Kidney (tissue), 14 donors: ENCODE measurements around the gene EGFLAM. TPM values are rescaled to one million over a fixed set of nuclear protein-coding genes. Genes with fewer than 3 reads are reported as not detected.

Experiments
- DNase-seq, 5 donors: peaks; one replicate each; pipeline ENCODE4 v3.0.0-alpha.2; 2013 to 2020
- FAIRE-seq: peaks from 2 replicates; lab custom pipeline; 2012; peaks lifted over from hg19 to GRCh38; lab: Jason Lieb, UNC
- H3K27ac ChIP-seq, 2 donors: one replicate each; pipeline ENCODE4 v1.7.0; 2013; ENCODE audit warnings: low read depth in 2 of 2, low read length in 2 of 2, inconsistent platforms in 1 of 2
- H3K27me3 ChIP-seq: one replicate; pipeline ENCODE4 v1.7.1; 2013; ENCODE audit warnings: low read length, inconsistent platforms; ENCODE audit not compliant: control insufficient read depth, insufficient read depth
- H3K36me3 ChIP-seq, 3 donors: one replicate each; pipeline versions ENCODE4 v1.7.0 to v1.7.1; 2013; ENCODE audit warnings: low read length in 3 of 3, control low read depth in 1 of 3, inconsistent platforms in 1 of 3; ENCODE audit not compliant: insufficient read depth in 3 of 3, control insufficient read depth in 2 of 3
- H3K4me1 ChIP-seq, 3 donors: one replicate each; pipeline versions ENCODE4 v1.7.0 to v1.7.1; 2013; ENCODE audit warnings: low read length in 3 of 3, inconsistent platforms in 1 of 3, low read depth in 1 of 3; ENCODE audit not compliant: control insufficient read depth in 2 of 3, insufficient read depth in 2 of 3
- H3K4me3 ChIP-seq, 3 donors: one replicate each; pipeline versions ENCODE4 v1.7.0 to v1.8.1; 2013; ENCODE audit warnings: low read length in 3 of 3, control low read depth in 1 of 3, inconsistent platforms in 1 of 3
- H3K9ac ChIP-seq, 3 donors: one replicate each; pipeline versions ENCODE4 v1.7.0 to v1.7.1; 2013; ENCODE audit warnings: low read length in 3 of 3, control low read depth in 1 of 3, inconsistent platforms in 1 of 3
- H3K9me3 ChIP-seq, 3 donors: one replicate each; pipeline versions ENCODE4 v1.7.0 to v1.7.1; 2013; ENCODE audit warnings: low read length in 3 of 3, control low read depth in 1 of 3, inconsistent platforms in 1 of 3; ENCODE audit not compliant: control insufficient read depth in 2 of 3, insufficient read depth in 1 of 3
- CTCF ChIP-seq: IDR thresholded peaks from 3 replicates; pipeline ENCODE4 v1.5.1; 2012; ENCODE audit warnings: mild to moderate bottlenecking, moderate library complexity, borderline replicate concordance; ENCODE audit not compliant: insufficient read depth; ENCODE audit errors: extremely low read depth
- intact Hi-C: fragments of 100-400 bp; cut with DNase I; formaldehyde crosslinking; loops from one replicate; pipeline ENCODE4 v1.11.1; 2022
- polyA plus RNA-seq: library from polyadenylated mRNA; stranded (reverse); fragments of 350-450 nt; fragmentation: Illumina TruSeq; extraction: RNeasy Lipid Tissue Mini Kit (QIAGEN cat#74804); gene quantifications from one replicate; pipeline ENCODE4 v1.2.3, GENCODE V29; 2014; ENCODE audit warnings: low read depth, low replicate concordance; ENCODE audit not compliant: insufficient read depth
- total RNA-seq: library from RNA; stranded (reverse); fragmentation: NEBNext Ultra II Directional; extraction: Animal tissue kit (Norgen Biotek cat#: 25700); gene quantifications from one replicate; pipeline ENCODE4 v1.2.1, GENCODE V29; 2021
- donor health status: control.
- donor health status: control.
- donor health status: control.
- donor health status: control.
- donor health status: control.
- donor health status: DM: yes; HTN: yes; CAD: no.
- donor health status: Normal renal cell carcinoma (clear cell type).

The EGFLAM gene
- total and polyA plus RNA-seq, 2 donors from 2014 or later = 5.1 to 5.9 TPM

- FAIRE-seq = no peak
- intact Hi-C loops = no loop called here
- Histone ChIP-seq H3K27ac (no peak overlapping the region), H3K27me3 (no peaks in the 10 kb centered on the region), H3K9me3 (no peaks in the 10 kb centered on the region), H3K9ac (no peak overlapping the region), H3K36me3 (peaks cover 0 to 3% (median 0%) of the 10 kb centered on the region in 3 donors), H3K4me1 (peaks cover 4 to 25% (median 21%) of the 10 kb centered on the region in 3 donors), H3K4me3 (no peak overlapping the region)
- peak in 2 of 5 donors; percentile 59 to 62 for DNase-seq
- TF ChIP-seq CTCF = no peak
These were observed 193.8 kb downstream of the EGFLAM start for GRCh38 chr5:38452201-38452600.

- DNase-seq (no peak), FAIRE-seq (no peak)
- no peak overlapping the region for H3K4me3 ChIP-seq
- H3K9ac ChIP-seq = no peak overlapping the region
- intact Hi-C loops = no loop called here
- no peaks in the 10 kb centered on the region for H3K27me3 ChIP-seq
- peaks cover 0 to 6% (median 0%) of the 10 kb centered on the region in 3 donors for H3K36me3 ChIP-seq
- no peaks in the 10 kb centered on the region for H3K9me3 ChIP-seq
- TF ChIP-seq CTCF = no peak
- H3K4me1 ChIP-seq = peaks cover 4 to 25% (median 21%) of the 10 kb centered on the region in 3 donors
- H3K27ac ChIP-seq = no peak overlapping the region
These were observed 195.1 kb downstream of the EGFLAM start for GRCh38 chr5:38453506-38453905.

GRCh38 chr5:38453921-38454320 lies 195.6 kb downstream of the EGFLAM start:
- Histone ChIP-seq H3K9ac (no peak overlapping the region), H3K4me3 (no peak overlapping the region), H3K27me3 (no peaks in the 10 kb centered on the region), H3K4me1 (peaks cover 4 to 25% (median 19%) of the 10 kb centered on the region in 3 donors), H3K9me3 (no peaks in the 10 kb centered on the region), H3K27ac (no peak overlapping the region), H3K36me3 (peaks cover 0 to 6% (median 0%) of the 10 kb centered on the region in 3 donors)
- no peak for TF ChIP-seq CTCF
- no peak for DNase-seq
- FAIRE-seq = no peak
- intact Hi-C loops = no loop called here
